ENCODE measurements around the gene PRDM7.
"Not testable (repeated sequence)": the region's sequence is repeated elsewhere in the genome, so short reads cannot be mapped to it uniquely, and the experiment has no call there.

Gene PRDM7

GRCh38 chr16:90077240-90077756 lies at the start of gene PRDM7:
Gene PRDM7, minus strand, starts transcription at chr16:90077331. Its CDS starts 1,421 bp downstream, at chr16:90075910.
- DNase-seq = peak; percentile 96

- DNase-seq = not testable (repeated sequence)
These were observed 44.7 kb upstream of the PRDM7 start for GRCh38 chr16:90121846-90122245.

- not testable (repeated sequence) for DNase-seq
These were observed 30.5 kb upstream of the PRDM7 start for GRCh38 chr16:90107617-90108016.

DNA sequence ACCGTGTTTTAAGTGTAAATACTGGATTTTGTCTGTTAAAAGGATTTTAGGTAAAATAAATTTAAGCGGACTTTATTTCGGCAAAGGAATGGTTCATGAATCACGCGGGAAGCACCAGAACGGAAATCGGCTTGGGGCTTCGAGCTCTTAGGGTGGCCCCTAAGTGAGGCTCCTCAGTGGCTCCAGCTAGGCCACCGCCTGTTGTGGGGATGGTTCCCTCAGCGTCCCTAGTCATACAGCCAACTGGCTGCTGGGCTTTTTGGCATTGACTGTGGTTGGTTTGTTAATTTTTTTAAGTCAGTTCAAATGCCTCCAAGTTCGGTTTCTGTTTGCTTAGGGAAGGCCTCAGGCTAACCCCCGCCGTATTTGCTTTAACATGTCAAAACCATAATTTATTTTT lies 29.9 kb upstream of the PRDM7 start:
- DNase-seq = not testable (repeated sequence)

- DNase-seq = peak; percentile 32
These were observed 29.1 kb upstream of the PRDM7 start for GRCh38 chr16:90106271-90106670.

- not testable (repeated sequence) for DNase-seq
These were observed 27.6 kb upstream of the PRDM7 start for GRCh38 chr16:90104725-90105124.

- not testable (repeated sequence) for DNase-seq
These were observed 25.2 kb upstream of the PRDM7 start for GRCh38 chr16:90102086-90102884.

DNA sequence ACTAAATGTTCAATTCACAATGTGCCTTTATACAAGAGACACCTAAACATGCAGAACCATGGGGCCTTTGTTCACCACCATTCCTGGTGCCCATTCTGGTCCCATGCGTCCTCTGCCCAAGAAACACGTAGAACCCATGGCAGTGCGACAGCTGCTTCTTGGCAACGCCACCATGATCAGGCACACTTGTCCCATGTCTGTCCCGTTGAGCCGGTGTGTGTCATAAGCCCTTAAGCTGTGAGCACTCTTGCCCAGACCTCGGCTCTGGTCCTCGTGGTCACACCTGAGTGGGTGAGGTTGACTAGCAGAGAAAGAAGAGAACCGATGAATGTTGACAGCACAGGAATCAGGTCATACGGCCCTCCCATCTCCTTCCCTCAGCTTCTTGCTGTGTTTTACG lies 24.2 kb upstream of the PRDM7 start:
- DNase-seq = not testable (repeated sequence)

GRCh38 chr16:90100790-90101189 lies 23.7 kb upstream of the PRDM7 start:
- DNase-seq = not testable (repeated sequence)

DNA sequence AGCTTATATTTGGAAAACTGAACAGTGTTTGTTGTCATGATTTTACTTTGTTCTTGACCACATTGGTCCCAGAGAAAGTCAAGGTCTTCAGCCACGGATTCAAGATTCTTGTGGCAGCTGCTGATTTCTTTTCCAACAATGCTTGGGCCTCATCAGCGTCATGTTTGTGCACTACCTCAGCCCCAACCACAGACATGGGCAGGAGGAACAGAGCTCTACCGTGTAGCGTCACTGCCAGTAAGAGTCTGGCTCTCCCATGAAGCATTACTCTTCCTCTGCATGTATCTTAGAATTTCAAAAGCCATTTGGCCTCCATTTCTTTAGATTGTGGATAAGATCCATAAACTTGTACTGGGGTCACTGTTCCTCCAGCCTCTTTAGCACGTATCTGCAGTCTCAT lies 23.1 kb upstream of the PRDM7 start:
- DNase-seq = not testable (repeated sequence)

- not testable (repeated sequence) for DNase-seq
These were observed 21.8 kb upstream of the PRDM7 start for GRCh38 chr16:90098936-90099335.

DNA sequence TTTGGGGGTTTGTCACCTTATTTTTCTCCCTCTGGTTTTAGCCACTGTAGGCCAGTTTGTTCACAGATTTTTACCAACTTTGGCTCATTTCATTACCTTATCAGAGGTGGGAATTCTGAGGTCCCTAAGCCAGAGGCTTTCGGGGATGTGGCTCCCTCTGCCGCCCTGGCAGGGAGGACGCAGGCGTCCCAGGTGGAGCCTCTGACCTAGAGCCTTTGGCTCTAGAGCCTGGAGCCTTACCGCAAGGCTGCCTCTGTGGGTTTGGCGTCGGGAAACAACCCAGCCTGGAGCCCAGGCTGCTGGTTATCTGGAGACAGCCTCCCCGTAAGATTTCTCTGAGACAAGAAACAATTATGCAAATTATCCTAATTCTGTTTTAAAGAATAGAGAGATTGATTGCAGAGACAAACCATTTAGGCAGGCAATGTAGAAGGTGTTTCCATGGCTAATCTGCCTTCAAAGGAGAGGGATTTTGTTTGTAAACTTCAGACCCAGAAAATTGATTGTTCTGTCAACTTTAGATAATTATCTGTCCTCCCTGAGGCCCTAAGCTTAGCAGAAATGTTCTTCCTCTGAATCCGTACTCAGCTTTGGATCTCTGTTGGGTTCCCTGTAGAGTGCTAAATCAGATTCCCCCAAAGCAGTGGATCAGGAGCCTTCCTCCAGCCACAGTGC lies 20.0 kb upstream of the PRDM7 start:
- not testable (repeated sequence) for DNase-seq

- not testable (repeated sequence) for DNase-seq
These were observed 17.7 kb upstream of the PRDM7 start for GRCh38 chr16:90094791-90095190.

- DNase-seq = not testable (repeated sequence)
These were observed 17.2 kb upstream of the PRDM7 start for GRCh38 chr16:90094296-90094695.

DNA sequence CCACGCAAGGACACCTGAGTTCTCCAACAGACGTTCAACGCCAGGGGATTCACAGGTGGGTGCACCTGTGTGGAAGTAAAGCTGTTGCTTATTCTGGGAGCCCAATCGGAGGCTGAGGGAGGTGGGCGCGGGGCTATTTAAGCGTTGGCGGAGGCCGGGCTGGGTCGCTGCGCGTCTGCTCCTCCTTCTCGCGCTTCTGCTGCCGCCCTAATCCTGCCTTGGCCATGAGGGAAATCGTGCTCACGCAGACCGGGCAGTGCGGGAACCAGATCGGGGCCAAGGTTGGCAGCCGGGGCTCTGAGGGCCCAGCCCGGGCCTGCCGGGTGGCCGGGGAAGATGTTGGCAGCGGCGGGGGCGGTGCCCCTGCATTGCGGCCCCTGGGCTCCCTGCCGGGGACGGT lies 16.7 kb upstream of the PRDM7 start:
- DNase-seq = not testable (repeated sequence)

GRCh38 chr16:90092781-90093180 lies 15.7 kb upstream of the PRDM7 start:
- DNase-seq = not testable (repeated sequence)

- DNase-seq = no peak
These were observed 7.3 kb upstream of the PRDM7 start for GRCh38 chr16:90084215-90084950.

GRCh38 chr16:90083139-90083538 lies 6.0 kb upstream of the PRDM7 start:
- no peak for DNase-seq

DNA sequence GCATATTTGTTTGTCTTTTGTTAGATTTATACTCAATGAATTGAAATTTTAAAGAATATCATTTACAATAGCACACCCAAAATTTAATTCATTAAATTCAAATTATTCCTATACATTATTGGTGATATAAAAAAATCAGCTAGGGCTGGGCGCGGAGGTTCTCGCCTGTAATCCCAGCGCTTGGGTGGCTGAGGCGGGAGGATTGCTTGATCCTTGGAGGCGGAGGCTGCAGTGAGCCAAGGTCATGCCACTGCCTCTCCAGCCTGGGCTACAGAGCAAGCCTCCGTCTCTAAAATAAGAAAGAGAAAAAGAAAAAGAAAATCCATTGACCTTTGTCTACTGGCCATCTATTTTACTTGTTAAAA lies 4.5 kb upstream of the PRDM7 start:
- DNase-seq = no peak

DNA sequence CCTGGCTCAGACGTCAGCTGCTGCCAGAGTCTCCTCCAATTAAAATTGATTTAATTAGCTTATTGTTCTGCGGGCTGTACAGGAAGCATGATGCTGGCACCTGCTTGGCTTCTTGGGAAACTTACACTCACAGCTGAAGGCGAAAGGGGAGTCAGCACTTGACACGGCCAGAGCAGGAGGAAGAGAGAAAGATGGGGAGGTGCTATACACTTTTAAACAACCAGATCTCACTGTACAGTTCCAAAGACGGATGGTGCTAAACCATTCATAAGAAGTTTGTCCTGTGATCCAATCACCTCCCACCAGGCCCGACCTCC lies 1.4 kb upstream of the PRDM7 start:
- no peak for DNase-seq

DNA sequence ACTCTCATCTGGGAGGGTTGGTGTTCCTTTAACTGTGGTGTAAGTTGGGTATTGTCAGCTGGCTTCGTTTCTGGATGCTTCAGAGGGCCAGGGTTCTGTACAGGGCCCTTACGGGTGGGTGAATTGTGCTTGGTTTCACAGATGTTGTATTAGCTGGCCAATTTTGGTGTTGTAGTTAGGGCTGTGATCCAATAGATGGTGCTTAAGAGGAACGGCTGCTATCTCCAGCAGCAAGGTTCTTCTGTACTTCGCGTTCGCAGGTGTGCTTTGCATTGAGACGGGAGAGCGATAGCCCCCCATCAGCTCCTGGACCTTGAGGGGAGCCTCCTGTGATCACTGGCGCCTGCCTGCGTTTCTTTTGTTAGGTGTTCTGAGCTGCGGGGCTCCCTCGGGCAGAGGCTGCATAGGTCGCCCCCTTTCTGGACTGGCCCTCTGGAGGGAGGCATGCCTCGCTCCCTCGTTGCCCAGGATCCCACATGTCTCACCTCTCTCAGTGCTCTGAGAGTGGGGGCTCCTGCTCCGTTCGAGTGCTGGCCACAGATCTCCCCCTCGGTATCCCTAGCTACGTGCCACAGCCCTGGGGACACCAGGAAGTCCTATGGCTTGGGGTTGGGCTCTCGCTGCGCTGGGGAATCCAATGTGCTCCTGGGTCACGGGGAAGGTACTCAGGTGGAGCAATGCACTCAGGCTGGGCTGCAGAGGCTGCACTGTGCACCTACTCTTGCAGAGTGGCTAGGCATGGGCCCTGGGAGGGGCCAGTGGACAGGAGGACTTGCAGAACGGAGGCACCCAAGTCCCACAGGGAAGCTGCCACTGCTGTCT lies 837 bp upstream of the PRDM7 start:
- no peak for DNase-seq

DNA sequence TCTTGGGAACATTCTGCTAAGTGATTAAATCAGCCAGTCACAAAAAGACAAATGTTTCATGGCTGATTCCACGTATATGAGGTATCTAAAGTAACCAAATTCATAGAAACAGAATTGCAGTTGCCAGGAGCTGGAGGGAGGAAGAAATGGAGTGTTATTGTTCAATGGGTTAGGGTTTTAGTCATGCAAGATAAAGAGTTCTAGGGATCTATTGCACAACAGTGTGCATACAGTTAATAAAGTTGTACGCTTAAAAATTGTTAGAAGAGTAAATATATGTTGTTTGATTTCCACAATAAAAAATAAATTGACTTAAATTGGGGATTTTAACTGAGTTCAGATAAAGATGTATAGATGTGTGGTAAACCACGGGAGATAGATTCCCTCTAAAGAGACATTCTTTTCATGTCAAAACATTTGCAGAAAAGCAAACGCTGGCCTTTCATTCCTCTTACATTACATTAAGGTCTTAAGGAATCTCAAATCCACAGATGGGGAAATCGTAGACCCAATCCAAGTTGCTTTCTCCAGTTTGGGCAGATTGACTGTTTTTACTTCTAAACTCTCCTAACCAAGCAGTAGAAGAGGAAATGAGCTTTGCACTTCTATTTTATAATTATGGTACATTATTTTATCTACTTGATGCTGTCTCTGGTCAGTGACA lies 4.6 kb downstream of the PRDM7 start:
- DNase-seq = no peak
